GM20000 (cell line): ENCODE data around the gene GPR42.
"Not testable (repeated sequence)": the region's sequence is repeated elsewhere in the genome, so short reads cannot be mapped to it uniquely, and the experiment has no call there.

Experiments used
- DNase-seq: peaks from one replicate; pipeline ENCODE4 v3.0.0; 2012; ENCODE audit warnings: low spot score
- CTCF ChIP-seq: IDR thresholded peaks from 2 replicates; pipeline ENCODE4 v1.5.1; 2012; ENCODE audit warnings: mild to moderate bottlenecking, control low read depth; ENCODE audit errors: extremely low read depth, missing control alignments

GPR42 gene

GRCh38 chr19:35352177-35352447, 18.8 kb upstream of the GPR42 start:
- DNase-seq, result no peak
- no peak for TF ChIP-seq CTCF

- DNase-seq, result peak; percentile 89
- peak; percentile 95 for TF ChIP-seq CTCF
These were observed 18.2 kb upstream of the GPR42 start for GRCh38 chr19:35352448-35353304.

GRCh38 chr19:35353635-35354034, 17.2 kb upstream of the GPR42 start:
- TF ChIP-seq CTCF, result no peak
- DNase-seq, result no peak

- TF ChIP-seq CTCF, result no peak
- no peak for DNase-seq
These were observed 16.0 kb upstream of the GPR42 start for GRCh38 chr19:35354898-35355297.

GRCh38 chr19:35355791-35356460, 14.9 kb upstream of the GPR42 start:
- DNase-seq, result no peak
- no peak for TF ChIP-seq CTCF

- no peak for DNase-seq
- TF ChIP-seq CTCF, result no peak
These were observed 12.8 kb upstream of the GPR42 start, which contains the start of gene FFAR3 for GRCh38 chr19:35357867-35358573. Gene FFAR3, plus strand, starts transcription at chr19:35358460. Its CDS starts 431 bp downstream, at chr19:35358891.

- peak; percentile 6 for TF ChIP-seq CTCF
- not testable (repeated sequence) for DNase-seq
These were observed 12.0 kb upstream of the GPR42 start for GRCh38 chr19:35358834-35359233.

- DNase-seq, result not testable (repeated sequence)
These were observed 11.5 kb upstream of the GPR42 start for GRCh38 chr19:35359395-35359794.

GRCh38 chr19:35360081-35360480, 10.8 kb upstream of the GPR42 start:
- DNase-seq, result not testable (repeated sequence)
